Measurements from ENCODE around the gene KIF26A.

DNA sequence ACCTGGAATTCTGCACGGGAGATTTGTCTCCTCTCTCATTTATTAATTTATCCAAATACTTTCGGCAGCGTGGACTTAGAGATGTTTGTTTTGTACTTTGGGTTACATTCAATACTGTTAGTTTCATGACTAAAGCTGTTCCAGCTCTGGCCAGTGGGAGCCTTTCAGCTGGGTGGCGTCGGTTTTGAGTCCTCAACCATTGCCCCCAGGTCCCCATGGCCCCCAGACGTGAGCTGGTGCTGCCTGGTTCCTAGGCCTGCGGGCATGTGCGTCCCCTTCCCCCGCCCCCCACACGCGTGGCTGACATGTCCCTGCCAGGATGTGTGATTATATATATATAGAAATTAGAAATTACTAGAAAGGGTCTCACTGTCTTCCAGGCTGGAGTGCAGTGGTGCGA, 48.2 kb downstream of the KIF26A start:
- no peak for TF ChIP-seq POLR2A (IDR thresholded peaks at IDR 0.05)
- TF ChIP-seq, protein P1, sequence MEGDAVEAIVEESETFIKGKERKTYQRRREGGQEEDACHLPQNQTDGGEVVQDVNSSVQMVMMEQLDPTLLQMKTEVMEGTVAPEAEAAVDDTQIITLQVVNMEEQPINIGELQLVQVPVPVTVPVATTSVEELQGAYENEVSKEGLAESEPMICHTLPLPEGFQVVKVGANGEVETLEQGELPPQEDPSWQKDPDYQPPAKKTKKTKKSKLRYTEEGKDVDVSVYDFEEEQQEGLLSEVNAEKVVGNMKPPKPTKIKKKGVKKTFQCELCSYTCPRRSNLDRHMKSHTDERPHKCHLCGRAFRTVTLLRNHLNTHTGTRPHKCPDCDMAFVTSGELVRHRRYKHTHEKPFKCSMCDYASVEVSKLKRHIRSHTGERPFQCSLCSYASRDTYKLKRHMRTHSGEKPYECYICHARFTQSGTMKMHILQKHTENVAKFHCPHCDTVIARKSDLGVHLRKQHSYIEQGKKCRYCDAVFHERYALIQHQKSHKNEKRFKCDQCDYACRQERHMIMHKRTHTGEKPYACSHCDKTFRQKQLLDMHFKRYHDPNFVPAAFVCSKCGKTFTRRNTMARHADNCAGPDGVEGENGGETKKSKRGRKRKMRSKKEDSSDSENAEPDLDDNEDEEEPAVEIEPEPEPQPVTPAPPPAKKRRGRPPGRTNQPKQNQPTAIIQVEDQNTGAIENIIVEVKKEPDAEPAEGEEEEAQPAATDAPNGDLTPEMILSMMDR (IDR thresholded peaks at IDR 0.05) = no peak
